D341Med (cell line): ENCODE data around the gene KRT17.
"Not testable (repeated sequence)": the region's sequence is repeated elsewhere in the genome, so short reads cannot be mapped to it uniquely, and the experiment has no call there.

Experiments used
- DNase-seq: peaks from one replicate; pipeline ENCODE4 v3.0.0; 2012; ENCODE audit warnings: low spot score

Gene KRT17

DNA sequence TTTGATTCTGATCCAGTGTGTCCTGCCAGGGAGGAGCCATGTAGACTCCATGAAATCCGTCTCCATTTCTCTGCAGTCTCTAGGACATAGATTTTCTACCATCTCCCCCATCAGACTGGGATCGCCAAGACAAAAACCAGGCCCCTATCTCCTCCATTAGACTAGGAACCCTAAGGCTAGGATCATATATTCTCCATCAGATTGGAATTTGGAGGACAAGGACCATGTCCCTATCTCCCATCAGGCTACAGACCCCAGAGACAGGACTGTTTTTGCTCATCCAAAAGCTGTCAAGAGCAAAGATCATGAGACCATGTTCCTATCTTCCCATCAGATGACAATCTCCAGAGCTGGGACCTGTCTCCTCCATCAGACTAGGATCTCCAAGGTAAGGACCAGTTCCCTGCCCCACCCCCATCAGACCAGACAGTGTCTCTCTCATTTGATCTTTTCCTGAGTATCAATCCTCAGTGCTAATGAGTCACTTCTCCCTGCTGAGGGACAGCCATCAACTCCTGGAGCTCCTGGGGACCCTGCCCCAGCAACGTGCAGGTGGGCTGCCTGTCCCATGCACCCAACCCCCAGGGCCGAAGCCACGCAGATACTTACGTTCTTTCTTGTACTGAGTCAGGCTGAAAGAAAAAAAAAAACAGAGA lies 4.3 kb downstream of the KRT17 start:
- DNase-seq = not testable (repeated sequence)

DNA sequence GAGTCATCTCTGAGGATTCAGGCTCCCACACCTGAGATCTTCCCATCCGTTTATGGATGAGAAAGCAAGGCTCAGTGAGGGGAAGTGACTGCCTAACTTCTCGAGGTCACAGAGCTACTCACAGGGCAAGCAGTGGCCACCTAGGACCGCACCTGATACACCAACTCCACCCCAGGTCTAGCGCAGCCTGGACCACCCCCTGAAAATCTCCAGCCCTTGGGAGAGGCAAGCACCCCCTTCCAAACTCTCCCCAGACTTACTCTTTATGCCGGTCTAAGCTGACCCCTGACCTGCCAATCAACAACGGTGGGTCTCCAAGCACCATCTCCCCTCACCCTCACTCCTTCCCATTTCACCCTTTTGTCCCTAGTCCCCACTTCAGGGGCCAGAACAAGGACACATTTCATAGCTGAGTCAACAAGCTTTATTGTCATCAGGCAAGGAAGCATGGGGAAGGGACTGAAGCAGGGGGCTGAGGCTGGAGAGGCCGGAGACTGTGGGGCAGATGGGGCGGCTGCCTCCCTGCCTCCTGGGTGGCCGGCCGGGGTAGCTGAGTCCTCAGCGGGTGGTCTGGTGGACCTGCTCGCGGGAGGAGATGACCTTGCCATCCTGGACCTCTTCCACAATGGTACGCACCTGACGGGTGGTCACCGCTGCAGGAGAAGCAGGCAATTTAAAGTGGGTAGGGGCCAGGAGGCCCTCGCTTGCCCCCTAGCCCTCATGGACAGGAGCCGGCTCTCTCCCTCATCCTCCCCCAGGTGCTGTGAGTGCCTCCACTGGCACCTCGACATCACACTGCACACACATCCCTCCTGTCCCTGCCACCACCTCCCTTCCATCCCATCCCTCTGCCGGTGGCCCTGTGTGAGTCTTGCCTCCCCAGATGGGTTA lies 5.1 kb downstream of the KRT17 start:
- DNase-seq = no peak

DNA sequence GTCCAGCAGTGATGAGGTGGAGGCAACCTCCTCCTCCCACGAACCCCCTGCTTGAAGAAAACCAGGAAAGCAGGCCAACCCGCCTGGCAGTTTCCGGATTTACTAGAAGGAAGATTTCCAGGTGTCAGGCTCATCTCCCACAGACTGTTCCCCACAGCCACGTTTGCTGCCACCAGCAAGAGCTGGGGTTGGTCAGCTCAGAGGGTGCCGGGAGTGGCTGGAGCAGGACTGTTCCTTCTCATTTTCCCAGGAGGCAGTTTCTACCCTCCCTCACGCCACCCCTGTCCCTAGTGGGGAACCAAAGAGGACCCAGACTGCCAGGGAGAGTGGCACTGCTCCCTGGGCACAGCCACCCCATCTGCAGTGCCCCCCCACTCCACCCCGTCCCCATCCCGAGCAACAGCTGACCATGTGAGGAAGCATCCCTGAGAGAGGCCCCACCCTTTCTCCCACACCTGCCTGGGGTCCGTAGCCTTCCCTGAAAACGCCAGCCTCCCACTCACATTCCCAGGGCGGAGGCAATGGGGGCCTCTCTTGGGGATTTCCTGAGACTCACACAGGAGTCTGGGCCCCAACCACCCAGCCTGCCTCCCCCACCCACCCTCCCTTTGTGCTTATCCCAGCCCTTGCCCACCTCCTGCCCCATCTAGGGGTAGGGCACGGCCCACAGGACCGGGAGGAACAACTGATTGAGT lies 5.9 kb downstream of the KRT17 start:
- no peak for DNase-seq

DNA sequence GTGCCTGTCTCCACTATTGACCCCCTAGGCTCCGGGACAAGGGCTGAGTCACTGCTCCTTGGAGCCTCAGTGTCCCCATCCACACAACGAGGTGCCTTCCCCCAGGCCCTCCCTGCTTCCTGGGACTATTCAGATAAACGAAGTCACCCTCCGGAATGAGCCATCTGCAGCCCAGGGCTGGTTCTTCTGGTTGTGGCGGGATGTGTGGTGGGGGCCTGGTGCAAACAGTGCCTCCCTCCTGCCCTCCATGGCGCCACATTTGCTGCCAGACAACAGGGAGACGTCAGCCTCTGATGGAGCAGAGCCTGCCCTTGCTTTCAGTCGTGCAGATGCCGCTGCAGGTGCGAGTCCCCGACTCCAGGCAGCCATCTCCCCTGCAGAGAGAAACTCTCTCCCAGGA lies 6.7 kb downstream of the KRT17 start:
- no peak for DNase-seq

DNA sequence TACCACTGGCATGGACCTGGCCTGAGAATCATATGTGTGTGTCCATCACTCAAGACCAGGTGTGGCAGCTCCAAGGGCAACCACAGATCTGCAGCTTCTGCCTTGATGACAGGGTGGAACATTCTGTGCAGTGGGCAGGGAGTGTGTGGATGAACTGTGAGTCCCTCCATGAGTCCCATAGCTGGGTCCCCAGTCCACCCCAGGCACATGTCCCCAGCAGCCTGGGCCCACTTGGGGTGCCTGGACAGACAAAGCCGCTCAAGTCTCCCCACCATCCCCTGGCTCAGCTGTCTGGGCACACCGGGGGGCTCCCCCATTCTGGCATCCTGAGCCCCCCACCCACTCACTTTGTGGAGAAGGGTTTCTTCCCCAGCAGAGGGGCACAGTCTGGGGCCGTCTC lies 7.2 kb downstream of the KRT17 start:
- no peak for DNase-seq

DNA sequence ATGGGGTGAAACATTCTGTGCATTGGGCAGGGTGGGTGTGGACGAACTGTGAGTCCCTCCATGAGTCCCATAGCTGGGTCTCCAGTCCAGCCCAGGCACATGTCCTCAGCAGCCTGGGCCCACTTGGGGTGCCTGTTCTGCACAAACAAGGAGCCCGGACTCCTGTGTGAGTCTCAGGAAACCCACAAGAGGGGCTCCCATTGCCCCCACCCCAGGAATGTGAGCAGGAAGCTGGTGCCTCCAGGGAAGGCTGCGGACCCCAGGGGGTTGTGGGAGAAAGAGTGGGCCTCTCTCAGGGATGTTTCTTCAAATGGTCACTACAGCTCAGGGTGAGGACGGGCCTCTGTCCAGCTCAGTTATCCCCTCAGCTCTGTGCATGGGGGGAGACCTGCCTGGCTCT lies 7.9 kb downstream of the KRT17 start:
- not testable (repeated sequence) for DNase-seq

DNA sequence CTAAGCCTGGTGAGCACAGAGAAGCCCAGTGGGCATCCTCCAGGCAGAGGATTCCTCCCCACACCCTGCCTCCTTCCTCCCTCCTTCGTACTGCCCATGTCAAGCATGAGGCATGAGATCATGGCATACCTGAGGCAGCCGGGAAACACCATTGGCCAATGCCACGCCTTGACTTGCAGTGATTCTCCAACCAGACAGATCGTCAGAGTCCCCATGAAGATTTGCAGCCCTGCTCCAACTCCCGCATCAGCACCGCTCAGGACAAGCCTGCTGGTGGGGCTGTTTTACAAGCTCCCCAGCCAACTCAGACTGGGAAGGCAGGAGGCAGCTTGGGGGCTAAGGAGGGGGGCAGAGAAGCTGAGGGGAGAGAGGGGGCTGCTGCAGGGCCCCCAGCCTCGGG lies 8.9 kb downstream of the KRT17 start:
- no peak for DNase-seq

DNA sequence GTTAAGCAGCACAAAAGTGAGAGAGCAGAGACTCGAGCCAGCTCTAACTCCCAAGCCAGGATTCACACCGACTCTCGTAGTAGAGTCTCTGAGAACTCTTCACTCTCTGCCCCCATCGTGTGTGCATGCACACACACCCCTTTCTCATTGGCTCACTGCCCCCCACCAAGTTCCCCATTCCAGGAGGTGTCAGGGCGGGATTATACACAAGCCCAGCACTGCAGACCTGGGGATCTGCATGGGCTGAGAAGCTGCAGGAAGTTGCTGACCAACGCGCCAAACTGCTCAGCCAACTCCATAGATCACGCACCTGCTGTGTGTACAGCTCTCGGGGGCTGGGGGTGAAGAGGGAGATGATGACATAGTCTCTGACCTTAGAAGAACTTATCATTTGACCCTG lies 9.6 kb downstream of the KRT17 start:
- not testable (repeated sequence) for DNase-seq

DNA sequence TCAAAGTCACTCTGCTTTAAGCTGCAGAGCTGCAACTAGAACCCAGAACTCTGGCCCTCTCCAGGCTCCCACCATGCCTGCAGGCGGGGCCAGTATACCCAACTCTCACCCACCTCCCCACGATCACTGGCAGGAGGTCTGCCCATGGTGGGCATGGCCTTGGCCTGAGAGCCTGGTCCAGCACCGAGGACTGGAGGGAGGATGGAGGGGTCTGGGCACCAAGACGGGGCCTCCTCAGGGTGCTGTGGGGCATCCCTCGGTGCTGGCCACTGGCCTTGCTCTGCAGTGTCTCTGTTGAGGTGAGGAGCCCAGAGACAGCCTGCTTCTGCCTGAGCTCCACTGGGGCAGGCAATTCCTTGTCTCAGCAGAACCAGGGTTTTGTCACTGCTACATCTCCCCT lies 10.3 kb downstream of the KRT17 start:
- no peak for DNase-seq

DNA sequence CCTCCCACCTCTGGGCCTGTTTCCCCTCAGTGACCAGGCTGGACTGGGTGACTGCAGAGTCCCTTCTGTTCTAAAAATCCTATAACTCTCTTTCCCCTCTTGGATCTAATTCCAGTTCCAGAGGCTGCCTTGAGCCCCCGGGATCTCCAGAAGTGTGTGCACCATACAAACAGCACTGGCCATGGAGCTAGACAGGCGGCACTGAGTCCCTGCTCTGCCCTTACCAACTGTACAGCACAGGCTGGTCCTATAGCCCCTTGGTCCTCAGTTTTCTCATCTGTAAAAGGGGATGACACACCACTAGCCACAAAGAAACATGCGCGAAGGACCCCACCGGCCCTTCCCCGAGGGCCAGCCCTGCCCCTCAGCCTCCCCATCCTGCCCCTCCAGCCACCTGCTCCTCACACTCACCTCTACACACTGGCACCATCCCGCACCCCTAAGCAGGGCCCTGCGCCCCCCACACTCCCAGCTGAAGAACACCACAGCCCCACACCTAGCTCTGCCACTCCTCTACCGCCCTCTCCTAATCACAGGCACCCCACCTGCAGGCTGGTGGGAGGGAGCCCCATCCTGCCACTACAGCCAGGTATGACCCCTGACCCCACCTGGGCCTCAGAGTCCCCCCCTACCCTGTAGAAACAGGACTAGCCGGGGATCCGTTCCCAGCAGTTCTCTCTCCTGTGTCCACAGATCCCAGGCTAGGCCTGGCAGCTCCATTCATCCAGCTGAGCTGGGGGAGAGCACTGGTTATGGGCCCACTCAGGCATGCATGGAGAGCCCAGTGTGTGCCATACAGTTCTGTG lies 10.9 kb downstream of the KRT17 start:
- no peak for DNase-seq

DNA sequence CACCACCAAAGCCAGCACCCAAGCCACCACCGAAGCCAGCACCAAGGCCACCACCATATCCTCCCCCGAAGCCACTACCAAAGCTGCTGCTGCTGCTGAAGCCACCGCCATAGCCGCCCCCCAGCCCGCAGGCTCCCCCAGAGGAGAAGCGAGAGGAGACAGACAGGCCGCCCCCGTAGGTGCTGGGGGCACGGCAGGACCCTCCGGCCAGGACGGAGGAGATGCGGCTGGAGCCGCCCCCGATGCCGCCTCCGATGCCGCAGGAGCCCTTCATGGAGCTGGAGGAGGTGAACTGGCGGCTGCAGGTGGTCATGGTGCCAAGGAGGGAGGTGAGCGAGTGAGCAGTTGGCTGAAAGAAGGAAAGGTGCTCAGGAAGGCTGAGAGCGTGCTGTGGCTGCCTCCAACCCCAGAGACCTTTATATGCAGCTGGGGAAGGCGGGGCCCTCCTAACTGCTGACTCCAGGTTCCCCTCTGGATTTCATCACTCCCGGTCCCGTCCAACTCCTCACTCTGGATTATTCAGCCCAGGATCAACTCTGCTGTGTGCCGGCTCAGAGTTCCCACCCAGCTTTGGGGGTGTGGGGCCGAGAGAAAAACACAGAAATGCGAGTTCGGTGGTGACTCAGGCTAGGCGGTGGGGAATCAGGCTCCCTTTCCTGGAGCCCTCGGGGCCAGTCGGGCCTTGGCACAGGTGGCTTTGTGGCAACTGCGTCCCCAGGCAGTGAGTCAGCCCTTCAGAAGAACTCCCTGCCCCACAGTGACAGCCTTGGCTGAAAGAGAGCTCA lies 11.8 kb downstream of the KRT17 start, which contains the start of gene KRT16:
KRT16 (minus strand) TSS at position 392 of the 785 bp plus-strand sequence; CDS start at position 313, 79 bp downstream.
- not testable (repeated sequence) for DNase-seq

DNA sequence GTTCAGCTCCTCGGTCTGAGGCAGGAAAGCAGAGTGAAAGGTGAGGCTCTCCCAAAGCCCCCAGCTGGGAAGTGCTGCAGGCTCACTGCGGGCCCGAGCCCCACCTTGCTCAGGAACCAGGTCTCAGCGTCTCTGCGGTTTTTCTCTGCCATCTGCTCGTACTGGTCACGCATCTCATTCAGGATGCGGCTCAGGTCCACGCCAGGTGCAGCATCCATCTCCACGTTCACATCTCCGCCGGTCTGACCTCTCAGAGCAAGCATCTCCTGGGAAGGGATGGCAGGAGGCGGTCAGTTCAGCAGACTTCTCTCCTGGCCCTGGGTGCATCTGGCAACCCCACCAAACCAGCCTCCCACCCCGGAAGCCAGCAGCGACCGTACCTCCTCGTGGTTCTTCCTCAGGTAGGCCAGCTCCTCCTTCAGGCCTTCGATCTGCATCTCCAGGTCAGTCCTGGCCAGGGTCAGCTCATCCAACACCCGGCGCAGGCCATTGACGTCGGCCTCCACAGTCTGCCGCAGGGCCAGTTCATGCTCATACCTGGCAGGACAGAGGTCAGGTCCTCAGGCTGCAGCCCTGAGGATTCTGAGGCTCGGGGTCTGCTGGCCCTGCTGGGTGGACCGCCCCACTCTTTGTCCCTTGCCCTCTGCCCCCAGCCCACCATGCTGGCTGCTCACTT lies 13.3 kb downstream of the KRT17 start:
- no peak for DNase-seq

DNA sequence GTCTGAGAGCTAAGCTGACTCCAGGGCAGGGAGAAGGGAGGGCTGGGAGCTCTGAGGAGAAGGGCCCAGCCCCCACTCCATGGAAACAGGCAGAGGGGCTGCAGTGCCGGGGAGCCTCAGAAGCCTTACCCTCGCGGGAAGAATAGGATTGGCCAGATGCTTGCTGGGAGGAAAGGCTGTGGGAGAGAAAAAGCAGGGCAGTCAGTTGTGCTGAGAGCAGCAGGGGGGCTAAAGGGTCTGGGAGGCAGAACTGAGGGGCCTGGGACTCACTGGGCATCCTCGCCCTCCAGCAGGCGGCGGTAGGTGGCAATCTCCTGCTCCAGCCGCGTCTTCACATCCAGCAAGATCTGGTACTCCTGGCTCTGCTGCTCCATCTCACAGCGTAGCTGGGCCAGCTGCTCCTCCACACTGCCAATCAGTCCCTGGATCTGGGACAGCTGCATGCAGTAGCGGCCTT lies 14.3 kb downstream of the KRT17 start:
- not testable (repeated sequence) for DNase-seq

DNA sequence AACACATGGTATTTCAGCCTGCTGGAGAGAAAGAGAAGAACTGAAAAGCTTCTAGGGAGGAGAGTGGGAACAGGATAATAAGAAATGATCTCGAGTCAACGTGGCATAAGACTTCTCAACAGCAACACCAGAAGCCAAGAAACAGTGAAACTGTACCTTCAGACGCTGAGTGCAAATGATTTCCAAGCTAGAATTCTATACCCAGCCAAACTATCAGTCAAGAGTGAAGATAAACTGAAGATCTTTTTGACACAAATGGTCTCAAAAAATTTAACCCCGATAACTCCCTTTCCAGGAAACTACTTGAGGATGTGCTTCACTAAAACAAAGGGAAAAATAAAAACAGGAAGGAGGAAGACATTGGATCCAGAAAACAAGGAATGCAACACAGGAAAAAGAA lies 17.4 kb downstream of the KRT17 start:
- not testable (repeated sequence) for DNase-seq

DNA sequence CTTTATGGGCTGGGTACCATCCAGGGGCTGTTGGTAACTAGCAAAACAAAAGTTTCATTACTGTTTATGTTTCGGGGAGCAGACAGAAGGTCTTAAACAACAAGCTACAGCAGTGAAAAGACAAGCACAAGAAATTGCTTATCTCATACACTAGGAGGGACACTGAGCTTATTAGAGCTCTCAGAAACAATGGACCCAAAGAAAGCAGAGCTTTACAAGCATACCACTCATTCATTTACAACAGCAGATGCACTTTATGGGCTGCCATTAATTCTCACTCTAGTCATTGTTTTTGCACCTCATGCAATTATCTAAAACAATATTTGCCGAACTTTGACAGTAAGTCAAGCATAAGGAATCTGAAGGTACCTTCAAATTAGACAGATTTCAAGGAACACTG lies 21.9 kb downstream of the KRT17 start:
- no peak for DNase-seq

DNA sequence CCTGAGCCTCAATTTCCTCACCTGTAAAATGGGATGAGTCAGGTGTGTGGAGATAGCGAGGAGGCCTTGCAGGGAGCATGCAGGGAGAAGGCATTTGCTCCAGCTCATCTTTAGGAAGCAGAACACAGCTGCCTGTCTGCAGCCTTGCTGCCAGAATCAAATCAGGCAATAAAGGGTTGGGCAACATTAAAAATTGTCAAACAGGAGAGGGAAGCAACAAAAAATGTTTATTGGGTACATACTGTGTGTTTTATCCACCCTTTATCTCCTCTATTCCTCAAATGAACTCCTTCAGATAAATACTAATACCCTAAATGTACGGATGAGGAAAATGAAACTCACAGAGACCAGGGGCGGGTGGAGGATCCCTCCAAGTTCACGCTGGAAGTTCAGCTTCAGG lies 24.1 kb downstream of the KRT17 start:
- DNase-seq = no peak

DNA sequence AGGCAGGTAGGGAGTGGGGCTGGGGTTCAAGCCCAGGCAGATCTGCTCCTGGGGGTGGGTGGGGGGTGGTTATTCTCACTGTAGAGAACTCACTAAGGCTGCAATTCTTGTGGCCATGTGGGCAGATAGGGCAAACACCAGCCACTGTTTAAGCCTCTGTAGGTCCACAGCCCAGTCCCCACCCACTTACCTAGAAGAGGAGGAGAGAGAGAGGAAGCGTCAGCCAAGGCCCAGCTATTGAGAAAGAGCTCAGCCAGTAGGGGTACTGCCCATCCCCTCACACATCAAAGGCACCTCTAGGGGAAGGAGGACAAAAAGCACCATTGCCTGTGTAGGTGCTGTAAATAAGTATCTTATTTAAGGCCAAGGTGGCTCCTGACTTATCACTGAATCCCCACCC lies 24.7 kb downstream of the KRT17 start:
- DNase-seq = no peak

DNA sequence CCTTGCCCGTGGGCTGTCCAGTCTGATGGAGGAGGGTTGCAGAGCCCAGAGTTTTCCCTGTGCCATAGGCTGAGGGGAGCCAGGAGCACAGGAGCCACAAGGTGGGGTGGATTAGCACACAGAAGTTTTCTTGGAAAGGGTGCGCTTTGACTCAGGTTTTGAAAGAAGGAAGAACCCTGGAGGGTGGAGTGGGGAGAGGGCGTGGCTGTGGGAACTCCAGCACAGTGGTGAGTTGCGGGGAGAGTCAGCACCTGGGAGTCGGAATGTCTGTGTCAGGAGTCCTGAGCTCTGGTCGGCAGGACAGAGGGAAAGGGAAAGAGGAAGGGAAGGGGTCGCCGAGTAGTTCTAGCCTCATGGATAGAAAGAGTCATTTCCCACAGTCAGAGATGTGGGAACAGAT lies 28.8 kb downstream of the KRT17 start:
- no peak for DNase-seq

DNA sequence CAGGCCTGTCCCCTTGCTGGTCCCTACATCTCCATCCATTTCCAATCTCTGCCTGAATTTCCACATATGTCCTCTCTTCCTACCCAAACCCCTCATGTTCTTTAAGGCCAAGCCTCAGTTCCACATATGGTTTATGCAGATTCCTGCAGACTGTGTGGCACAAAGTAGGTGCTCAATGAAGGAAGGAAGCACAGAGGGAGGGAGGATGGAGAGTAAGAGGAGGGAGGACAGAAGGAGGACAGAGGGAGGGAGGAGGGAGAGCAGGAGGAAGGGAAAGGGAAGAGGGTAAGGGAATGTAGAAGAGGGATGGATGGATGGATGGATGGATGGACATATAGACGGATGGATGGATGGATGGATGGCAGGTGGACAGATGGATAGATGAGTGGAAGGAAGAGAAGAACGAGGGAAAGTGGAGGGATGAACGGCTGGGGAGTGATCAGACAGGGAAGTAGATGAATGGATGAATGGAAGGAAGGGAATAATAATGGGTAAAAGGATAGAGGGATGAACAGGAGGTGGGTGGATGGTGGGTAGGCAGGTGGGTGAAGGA lies 29.9 kb downstream of the KRT17 start:
- DNase-seq = no peak

DNA sequence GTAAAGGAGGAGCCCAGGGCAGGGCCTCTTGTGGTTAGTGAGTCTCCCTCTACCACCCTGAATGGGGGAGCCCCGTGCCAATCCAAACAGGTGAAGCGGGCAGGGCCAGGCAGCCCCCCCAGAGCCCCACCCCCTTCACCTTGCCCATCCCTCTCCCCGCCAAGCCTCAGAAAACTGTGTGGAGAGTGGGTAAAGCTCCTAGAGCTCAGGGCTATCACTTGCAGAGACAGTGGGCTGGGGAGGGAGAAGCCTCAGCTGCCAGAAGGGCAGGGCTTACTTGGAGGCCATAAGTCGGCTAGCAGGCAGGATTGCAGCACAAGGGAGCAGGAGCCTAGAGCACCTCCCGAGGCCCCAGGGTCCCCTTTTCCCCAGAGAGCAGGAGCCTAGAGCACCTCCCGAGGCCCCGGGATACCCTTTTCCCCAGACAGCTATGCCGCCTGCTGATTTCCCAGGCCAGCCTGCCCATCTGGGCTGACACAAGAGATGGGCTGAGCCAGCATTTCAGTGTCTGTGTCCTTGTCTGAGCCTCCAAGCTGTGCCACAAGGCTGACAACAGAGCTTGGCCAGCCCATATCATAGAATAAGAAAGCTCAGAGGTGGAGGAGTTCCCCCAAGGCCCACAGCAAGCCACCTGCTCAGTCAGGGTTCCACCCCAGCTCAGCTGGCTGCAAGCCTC lies 30.9 kb downstream of the KRT17 start:
- no peak for DNase-seq
